H1 (cell line): Measurements from ENCODE around the gene COL4A4. TPM values are rescaled to one million over a fixed set of nuclear protein-coding genes. Genes with fewer than 3 reads are reported as not detected.

ENCODE experiments used
- CTCF ChIA-PET: fragments of 300-600 bp; sonication (Branson Sonifier 250); formaldehyde crosslinking; loops from one replicate; lab custom pipeline; 2021; ENCODE audit not compliant: partially characterized antibody; lab: Charles Lee
- POLR2A ChIA-PET: fragments of 300-600 bp; sonication (Branson Sonifier 250); formaldehyde crosslinking; loops from one replicate; lab custom pipeline; 2021; ENCODE audit warnings: inconsistent platforms; ENCODE audit not compliant: partially characterized antibody; lab: Charles Lee
- DNase-seq, 2 experiments: peaks; one replicate each; pipeline versions ENCODE4 v3.0.0 to v3.0.0-alpha.2; 2010 to 2022; ENCODE audit warnings: low spot score in 2 of 2, low read depth in 1 of 2, mixed read lengths in 1 of 2
- FAIRE-seq: peaks from 2 replicates; lab custom pipeline; 2011; peaks lifted over from hg19 to GRCh38; lab: Jason Lieb, UNC
- H2AFZ ChIP-seq: 2 replicates; pipeline ENCODE4 v1.8.1; 2012; ENCODE audit warnings: low read length, inconsistent platforms
- H2AK5ac ChIP-seq: 2 replicates; pipeline ENCODE4 v1.6.1; 2013; ENCODE audit warnings: low read depth, low read length
- H2BK120ac ChIP-seq: replicated peaks from 2 replicates; pipeline ENCODE3; 2013; ENCODE audit warnings: low read depth, low read length, inconsistent platforms
- H2BK12ac ChIP-seq: 2 replicates; pipeline ENCODE4 v1.6.1; 2013; ENCODE audit warnings: low read depth, low read length
- H2BK15ac ChIP-seq: 2 replicates; pipeline ENCODE4 v1.6.1; 2013; ENCODE audit warnings: low read length
- H2BK20ac ChIP-seq: 2 replicates; pipeline ENCODE4 v1.6.1; 2013; ENCODE audit warnings: low read length
- H2BK5ac ChIP-seq: 2 replicates; pipeline ENCODE4 v1.6.1; 2013; ENCODE audit warnings: low read depth, low read length
- H3K14ac ChIP-seq: 2 replicates; pipeline ENCODE4 v1.6.1; 2013; ENCODE audit warnings: inconsistent platforms; ENCODE audit not compliant: insufficient read length
- H3K18ac ChIP-seq: 2 replicates; pipeline ENCODE4 v1.6.1; 2013; ENCODE audit warnings: low read length; ENCODE audit errors: extremely low read depth
- H3K23ac ChIP-seq: 2 replicates; pipeline ENCODE4 v1.6.1; 2013; ENCODE audit warnings: inconsistent platforms; ENCODE audit not compliant: insufficient read length
- H3K23me2 ChIP-seq: 2 replicates; pipeline ENCODE4 v1.6.1; 2013; ENCODE audit warnings: low read depth, low read length
- H3K27ac ChIP-seq: 2 replicates; pipeline ENCODE4 v1.6.1; 2011; ENCODE audit warnings: low read depth, low read length, inconsistent platforms
- H3K27me3 ChIP-seq, 4 experiments: replicated peaks in 1 of 4; 1 replicate in 1 of 4; 2 replicates in 3 of 4; pipeline versions ENCODE4 v1.6.1 to v1.8.1; 2011 to 2013; ENCODE audit warnings: low read length in 3 of 4, mild to moderate bottlenecking in 3 of 4, inconsistent platforms in 2 of 4, mixed read lengths in 2 of 4, moderate library complexity in 1 of 4; ENCODE audit not compliant: control insufficient read depth in 3 of 4, insufficient read depth in 3 of 4; ENCODE audit errors: extremely low read depth in 1 of 4
- H3K36me3 ChIP-seq, 4 experiments: 2 replicates each; pipeline versions ENCODE4 v1.6.1 to v1.8.1; 2011 to 2013; ENCODE audit warnings: mild to moderate bottlenecking in 4 of 4, low read length in 3 of 4, moderate library complexity in 2 of 4, control low read depth in 1 of 4, inconsistent platforms in 1 of 4; ENCODE audit not compliant: insufficient read depth in 4 of 4, control insufficient read depth in 2 of 4
- H3K4ac ChIP-seq: replicated peaks from 2 replicates; pipeline ENCODE3; 2013; ENCODE audit warnings: low read length, low read depth, mixed read lengths, inconsistent platforms; ENCODE audit not compliant: insufficient read length
- H3K4me1 ChIP-seq, 4 experiments: replicated peaks in 1 of 4; 1 replicate in 1 of 4; 2 replicates in 3 of 4; pipeline versions ENCODE4 v1.6.1 to v1.8.1; 2011 to 2013; ENCODE audit warnings: low read length in 3 of 4, inconsistent platforms in 2 of 4, mixed read lengths in 1 of 4; ENCODE audit not compliant: insufficient read depth in 4 of 4, control insufficient read depth in 3 of 4
- H3K4me2 ChIP-seq, 2 experiments: 2 replicates each; pipeline versions ENCODE4 v1.6.1 to v1.8.1; 2011 to 2013; ENCODE audit warnings: low read depth in 2 of 2, low read length in 2 of 2, control low read depth in 1 of 2, inconsistent platforms in 1 of 2, mild to moderate bottlenecking in 1 of 2; ENCODE audit not compliant: insufficient read depth in 1 of 2
- H3K4me3 ChIP-seq, 4 experiments: fragments of 200-600, 300-600 bp in 1 of 4; sonication (generic), shearing (Covaris generic), sonication (Bioruptor Twin) in 1 of 4; 2 replicates each; pipeline versions ENCODE4 v1.5.1 to v1.8.1; 2011 to 2016; ENCODE audit warnings: low read length in 4 of 4, low read depth in 3 of 4, control low read depth in 2 of 4, inconsistent platforms in 2 of 4, mild to moderate bottlenecking in 2 of 4, mixed read lengths in 1 of 4, moderate library complexity in 1 of 4; ENCODE audit not compliant: insufficient read depth in 2 of 4; ENCODE audit errors: extremely low read depth in 1 of 4
- H3K56ac ChIP-seq: replicated peaks from 2 replicates; pipeline ENCODE3; 2013; ENCODE audit warnings: low read depth, mild to moderate bottlenecking, mixed read lengths, low read length, inconsistent platforms; ENCODE audit not compliant: insufficient read length
- H3K79me1 ChIP-seq: 2 replicates; pipeline ENCODE4 v1.6.1; 2013; ENCODE audit warnings: low read depth, low read length, control low read depth
- H3K79me2 ChIP-seq, 2 experiments: 2 replicates each; pipeline versions ENCODE4 v1.6.1 to v1.8.1; 2012 to 2013; ENCODE audit warnings: low read length in 2 of 2, mild to moderate bottlenecking in 2 of 2, inconsistent platforms in 1 of 2; ENCODE audit not compliant: insufficient read depth in 2 of 2, control insufficient read depth in 1 of 2
- H3K9ac ChIP-seq, 4 experiments: replicated peaks in 1 of 4; 1 replicate in 1 of 4; 2 replicates in 3 of 4; pipeline versions ENCODE4 v1.6.1 to v1.8.1; 2011 to 2013; ENCODE audit warnings: low read depth in 3 of 4, low read length in 3 of 4, control low read depth in 2 of 4, mild to moderate bottlenecking in 2 of 4, moderate library complexity in 2 of 4, inconsistent platforms in 1 of 4; ENCODE audit errors: extremely low read depth in 1 of 4
- H3K9me3 ChIP-seq, 2 experiments: 2 replicates each; pipeline versions ENCODE4 v1.6.1 to v1.8.1; 2012 to 2013; ENCODE audit warnings: mild to moderate bottlenecking in 2 of 2, moderate library complexity in 2 of 2, control low read depth in 1 of 2, inconsistent platforms in 1 of 2, low read depth in 1 of 2, low read length in 1 of 2, mixed read lengths in 1 of 2; ENCODE audit not compliant: insufficient read depth in 2 of 2
- H4K20me1 ChIP-seq, 2 experiments: replicated peaks in 1 of 2; 2 replicates each; pipeline versions ENCODE3 to v1.8.1; 2011 to 2013; ENCODE audit warnings: inconsistent platforms in 2 of 2, low read length in 2 of 2, mild to moderate bottlenecking in 1 of 2; ENCODE audit not compliant: insufficient read depth in 2 of 2, control insufficient read depth in 1 of 2
- H4K5ac ChIP-seq: 2 replicates; pipeline ENCODE4 v1.6.1; 2013; ENCODE audit warnings: low read length, low read depth, mixed read lengths, inconsistent platforms; ENCODE audit not compliant: insufficient read length
- H4K8ac ChIP-seq: 2 replicates; pipeline ENCODE4 v1.8.0; 2013; ENCODE audit warnings: mild to moderate bottlenecking, moderate library complexity, low read length, inconsistent platforms; ENCODE audit not compliant: insufficient read depth; ENCODE audit errors: extremely low read depth
- H4K91ac ChIP-seq: replicated peaks from 2 replicates; pipeline ENCODE3; 2013; ENCODE audit warnings: low read length, mixed read lengths, inconsistent platforms; ENCODE audit not compliant: insufficient read length
- RBBP5 ChIP-seq: IDR thresholded peaks from 2 replicates; pipeline ENCODE4 v1.7.1; 2012; ENCODE audit warnings: low read depth, mild to moderate bottlenecking, inconsistent platforms, low read length, moderate library complexity, borderline replicate concordance
- SP4 ChIP-seq: IDR thresholded peaks from 2 replicates; pipeline ENCODE4 v1.6.1; 2012; ENCODE audit warnings: low read length, inconsistent platforms
- WGBS, 2 experiments: shearing (Covaris generic) in 1 of 2; methylation state at CpG; one replicate each; pipeline versions ENCODE4 v1.1.6 to v1.1.7; 2013 to 2015; ENCODE audit warnings: low lambda C conversion rate in 2 of 2, mixed read lengths in 2 of 2, inconsistent platforms in 1 of 2, low coverage in 1 of 2, missing lambda C conversion rate in 1 of 2; ENCODE audit not compliant: insufficient replicate concordance in 2 of 2, insufficient coverage in 1 of 2, insufficient read length in 1 of 2; ENCODE audit errors: extremely low coverage in 1 of 2, missing lambda C conversion rate in 1 of 2; 5-methylcytosine and 5-hydroxymethylcytosine counted together
- polyA plus RNA-seq, 7 experiments: library from polyadenylated mRNA; depleted of rRNA in 3 of 7; stranded (reverse) in 5 of 7; unstranded in 2 of 7; fragments of >200 nt in 5 of 7; fragments of 200-250 nt in 2 of 7; gene quantifications; 1 replicate in 5 of 7; 2 replicates in 1 of 7; 4 replicates in 1 of 7; pipeline versions ENCODE4 v1.2.1 to v1.2.3, GENCODE V29; 2011 to 2013; ENCODE audit warnings: missing spikeins in 2 of 7, mixed read lengths in 2 of 7
- total RNA-seq: library from RNA; stranded (reverse); fragmentation: NEBNext Ultra II Directional; extraction: Animal tissue kit (Norgen Biotek cat#: 25700); gene quantifications from 2 replicates; pipeline ENCODE4 v1.2.1, GENCODE V29; 2021

COL4A4 gene
- total and polyA plus RNA-seq, 2 of the 8 experiments (the other 6 are each of a cell fraction or from before 2014, with no cell fraction given), result 0.33 to 1.7 TPM

GRCh38 chr2:226977775-226978190, 186.2 kb downstream of the COL4A4 start:
- Histone ChIP-seq H3K56ac (no peak overlapping the region), H3K9ac (no peak overlapping the region), H3K79me1 (no peaks in the 10 kb centered on the region), H2AFZ (no peak overlapping the region), H3K14ac (no peak overlapping the region), H3K18ac (no peak overlapping the region), H3K79me2 (no peaks in the 10 kb centered on the region), H2AK5ac (no peak overlapping the region), H2BK12ac (no peak overlapping the region), H3K4ac (no peak overlapping the region), H3K4me2 (no peak overlapping the region), H4K5ac (no peak overlapping the region), H2BK5ac (no peak overlapping the region), H3K27ac (no peak overlapping the region), H4K8ac (no peak overlapping the region), H3K23ac (no peak overlapping the region), H4K20me1 (no peaks in the 10 kb centered on the region), H3K9me3 (no peaks in the 10 kb centered on the region), H3K27me3 (no peaks in the 10 kb centered on the region), H3K23me2 (no peaks in the 10 kb centered on the region), H2BK15ac (no peak overlapping the region), H2BK120ac (no peak overlapping the region), H2BK20ac (no peak overlapping the region), H3K4me1 (no peaks in the 10 kb centered on the region; a peak in 1 of 7 replicates), H3K4me3 (no peak overlapping the region), H4K91ac (no peak overlapping the region), H3K36me3 (no peaks in the 10 kb centered on the region)
- DNase-seq (no peak), FAIRE-seq (no peak)
- CTCF ChIA-PET, result interaction anchor here (1.4 kb wide), 1 partner anchor 124 kb away, joined by 6 read pairs; no protein-coding TSS in a partner anchor
- 89% methylated on average over 2 of the region's 2 CpGs; no CpG with 5 or more reads in 1 of the 2 experiments for WGBS, 2 experiments
- TF ChIP-seq RBBP5 (no peak), SP4 (no peak)
- POLR2A ChIA-PET, result no interaction called here
